GM10266 (cell line): ENCODE data around the gene RCC1.
A peak's percentile ranks its signal among the peaks of the same experiment; 100 is the strongest.
"Not testable (repeated sequence)": the region's sequence is repeated elsewhere in the genome, so short reads cannot be mapped to it uniquely, and the experiment has no call there.

Experiments
- DNase-seq: peaks from one replicate; pipeline ENCODE4 v3.0.0; 2012; ENCODE audit errors: extremely low spot score
- CTCF ChIP-seq: IDR thresholded peaks from 2 replicates; pipeline ENCODE4 v1.5.1; 2012; ENCODE audit warnings: mild to moderate bottlenecking, low read depth; ENCODE audit not compliant: control insufficient read depth, insufficient read depth; ENCODE audit errors: missing control alignments

RCC1 gene, protein sequence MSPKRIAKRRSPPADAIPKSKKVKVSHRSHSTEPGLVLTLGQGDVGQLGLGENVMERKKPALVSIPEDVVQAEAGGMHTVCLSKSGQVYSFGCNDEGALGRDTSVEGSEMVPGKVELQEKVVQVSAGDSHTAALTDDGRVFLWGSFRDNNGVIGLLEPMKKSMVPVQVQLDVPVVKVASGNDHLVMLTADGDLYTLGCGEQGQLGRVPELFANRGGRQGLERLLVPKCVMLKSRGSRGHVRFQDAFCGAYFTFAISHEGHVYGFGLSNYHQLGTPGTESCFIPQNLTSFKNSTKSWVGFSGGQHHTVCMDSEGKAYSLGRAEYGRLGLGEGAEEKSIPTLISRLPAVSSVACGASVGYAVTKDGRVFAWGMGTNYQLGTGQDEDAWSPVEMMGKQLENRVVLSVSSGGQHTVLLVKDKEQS

DNA sequence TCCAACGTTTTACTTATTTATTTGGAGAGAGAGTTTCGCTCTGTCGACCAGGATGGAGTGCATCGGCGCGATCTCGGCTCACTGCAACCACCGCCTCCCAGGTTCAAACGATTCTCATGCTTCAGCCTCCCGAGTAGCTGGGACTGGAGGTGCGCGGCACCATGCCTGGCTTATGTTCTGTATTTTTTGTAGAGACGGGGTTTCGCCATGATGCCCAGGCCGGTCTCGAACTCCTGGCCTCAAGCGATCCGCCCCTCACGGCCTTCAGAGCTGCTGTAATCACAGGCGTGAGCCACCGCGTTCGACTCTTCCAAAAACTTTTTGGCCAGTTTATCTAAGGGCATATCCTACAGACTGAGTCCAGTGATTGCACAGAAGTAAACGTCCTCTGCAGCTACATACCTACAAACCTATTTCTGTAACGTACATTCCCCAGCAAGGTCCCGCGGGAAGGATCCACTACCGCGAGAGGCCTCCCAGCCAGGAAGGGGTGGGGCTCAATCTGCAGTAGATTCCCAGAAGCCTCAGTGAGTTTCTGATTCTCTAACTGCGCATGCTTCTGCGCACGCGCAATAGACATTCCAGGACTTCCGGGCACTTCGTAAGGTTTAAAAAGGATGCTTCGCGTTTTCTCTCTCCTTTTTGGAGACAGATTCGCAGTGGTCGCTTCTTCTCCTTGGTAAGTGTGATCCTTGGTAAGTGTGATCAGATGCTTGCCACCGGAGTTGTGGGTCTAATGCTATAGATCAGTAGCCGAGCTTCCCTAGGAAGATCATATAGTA is at the start of gene RCC1:
Gene RCC1 (plus strand): TSS at position 638 of the 782 bp plus-strand sequence. CDS start 23,824 bp downstream, outside the sequence.
- DNase-seq, result peak; percentile 93
- TF ChIP-seq CTCF, result no peak

GRCh38 chr1:28456078-28456477 is 49.8 kb upstream of the RCC1 start:
- no peak for DNase-seq
- no peak for TF ChIP-seq CTCF

- no peak for TF ChIP-seq CTCF
- no peak for DNase-seq
Measured at GRCh38 chr1:28457678-28458077, 48.2 kb upstream of the RCC1 start.

DNA sequence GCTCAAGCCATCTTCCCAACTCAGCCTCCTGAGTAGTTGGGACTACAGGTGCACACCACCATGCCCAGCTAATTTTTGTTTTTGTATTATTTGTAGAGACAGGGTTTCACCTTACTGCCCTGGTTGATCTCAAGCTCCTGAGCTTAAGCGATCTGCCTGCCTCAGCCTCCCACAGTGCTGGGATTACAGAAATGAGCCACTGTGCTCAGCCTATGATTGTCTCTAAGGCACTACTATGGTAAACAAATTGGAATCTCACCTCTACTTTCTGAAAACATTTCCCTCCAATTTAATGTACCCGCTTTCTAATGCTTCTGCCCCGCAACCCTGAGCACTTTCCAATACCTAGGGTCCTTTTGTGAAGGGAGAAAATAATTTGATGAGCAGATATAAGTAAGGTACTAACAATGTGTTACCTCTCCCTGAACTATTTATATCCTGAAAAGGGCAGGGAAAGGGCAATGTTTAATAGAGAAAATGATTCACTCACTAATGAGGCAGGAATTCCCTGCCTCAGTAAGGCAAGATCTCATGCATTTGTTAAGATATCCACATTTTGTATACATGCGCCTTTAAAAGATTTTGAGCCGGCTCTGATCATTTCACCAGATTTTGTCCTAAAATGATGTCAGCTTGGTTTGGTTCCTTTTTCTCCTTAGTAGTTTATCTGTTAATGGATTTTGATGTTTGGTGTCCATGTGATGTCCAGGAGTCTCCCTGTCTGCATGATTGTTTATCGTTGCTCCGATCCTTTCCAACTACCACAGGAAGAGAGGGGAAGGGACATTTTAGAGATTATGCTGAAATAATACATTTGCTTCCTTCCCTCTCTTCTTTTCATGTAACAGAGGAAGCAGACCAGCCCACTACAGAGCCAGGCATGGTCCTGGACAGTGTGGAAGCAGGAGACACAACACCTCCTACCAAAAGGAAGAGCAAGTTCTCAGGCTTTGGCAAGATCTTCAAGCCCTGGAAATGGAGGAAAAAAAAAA is 47.3 kb upstream of the RCC1 start:
- DNase-seq, result no peak
- TF ChIP-seq CTCF, result no peak

DNA sequence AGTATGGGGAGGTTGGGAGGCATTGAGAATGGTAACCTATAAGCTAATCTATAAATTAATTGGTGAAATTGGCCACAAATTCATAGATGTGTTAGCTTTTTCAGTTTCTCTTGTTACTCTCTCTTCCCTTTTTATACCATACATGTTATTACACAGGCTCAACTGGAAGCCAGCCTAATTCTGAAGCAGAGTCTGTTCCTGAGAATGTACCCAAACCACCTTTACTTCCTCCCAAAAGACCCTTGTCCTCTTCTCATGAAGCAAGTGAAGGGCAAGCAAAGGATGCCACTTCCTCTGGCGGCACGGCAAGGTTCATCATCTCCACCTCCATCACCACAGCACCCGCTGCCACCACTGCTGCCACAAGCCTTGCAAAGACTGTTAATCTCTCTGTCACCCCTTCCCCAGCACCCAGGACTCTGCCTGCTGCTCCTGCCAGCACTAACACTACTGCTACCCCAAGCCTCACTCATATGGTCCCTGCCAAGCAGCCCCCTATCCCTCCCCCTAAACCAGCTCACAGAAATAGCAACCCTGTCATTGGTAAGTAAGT is 39.5 kb upstream of the RCC1 start:
- TF ChIP-seq CTCF, result no peak
- no peak for DNase-seq

DNA sequence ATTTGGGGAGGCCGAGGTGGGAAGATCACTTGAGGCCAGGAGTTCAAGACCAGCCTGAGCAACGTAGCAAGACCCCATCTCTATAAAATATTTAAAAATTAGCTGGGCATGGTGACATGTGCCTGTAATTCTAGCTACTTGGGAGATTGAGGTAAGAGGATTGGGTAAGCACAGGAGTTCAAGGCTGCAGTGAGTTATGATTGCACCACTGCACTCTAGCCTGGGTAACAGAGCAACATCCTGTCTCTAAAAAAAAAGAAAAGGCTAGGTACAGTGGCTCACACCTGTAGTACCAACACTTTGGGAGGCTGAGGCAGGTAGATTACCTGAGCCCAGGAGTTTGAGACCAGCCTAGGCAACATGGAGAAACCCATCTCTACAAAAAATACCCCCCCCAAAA is 35.7 kb upstream of the RCC1 start:
- DNase-seq, result no peak
- no peak for TF ChIP-seq CTCF

GRCh38 chr1:28479497-28479896 is 26.3 kb upstream of the RCC1 start:
- not testable (repeated sequence) for DNase-seq
